HG03575 (cell line): Measurements from ENCODE around the gene CDKN1A.
"Not testable (repeated sequence)": the region's sequence is repeated elsewhere in the genome, so short reads cannot be mapped to it uniquely, and the experiment has no call there.

Experiments
- ATAC-seq: cut with Tn5 transposase; IDR thresholded peaks from one replicate; pipeline ENCODE4 v1.9.1; 2021; ENCODE audit not compliant: unreplicated experiment, insufficient number of reproducible peaks, low FRiP score; ENCODE audit errors: extremely low read depth

Gene CDKN1A

DNA sequence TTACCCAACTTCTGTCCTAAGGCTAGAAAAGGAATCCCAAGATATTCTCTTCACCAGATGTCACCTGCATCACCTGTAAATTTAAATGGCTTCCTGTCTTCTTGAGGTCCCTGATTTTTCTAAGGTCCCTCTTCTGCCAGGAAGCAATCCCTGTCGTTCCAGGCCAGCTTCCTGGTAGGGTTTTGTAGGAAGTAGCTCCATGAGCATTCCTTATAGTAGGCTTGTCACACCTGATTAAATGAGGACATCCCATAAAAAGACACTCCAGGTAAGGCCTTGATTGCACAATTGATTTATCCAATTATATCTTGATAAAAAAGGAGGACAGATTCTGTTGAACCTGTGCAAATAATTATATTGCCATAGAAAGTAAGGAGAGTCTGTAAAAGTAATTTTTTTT lies 27.8 kb downstream of the CDKN1A start:
- ATAC-seq = no peak

DNA sequence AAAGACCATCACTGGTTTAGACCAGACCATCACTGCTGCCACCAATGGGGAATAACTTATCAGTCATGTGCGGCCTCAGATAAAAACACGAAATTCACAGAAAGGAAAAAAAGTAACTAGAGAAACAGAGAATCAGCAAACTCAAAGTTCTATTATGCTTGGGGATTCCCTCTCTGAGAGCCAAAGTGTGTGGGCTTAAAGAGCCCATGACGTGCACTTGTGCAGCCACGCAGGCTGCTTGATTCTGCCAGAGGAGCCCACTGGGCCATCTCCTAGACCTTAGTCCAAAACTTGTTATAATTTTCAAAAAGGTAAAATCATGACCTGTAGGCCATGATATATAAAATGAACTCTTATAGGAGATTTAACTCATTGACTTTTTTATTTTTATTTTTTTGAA lies 34.3 kb downstream of the CDKN1A start:
- no peak for ATAC-seq

DNA sequence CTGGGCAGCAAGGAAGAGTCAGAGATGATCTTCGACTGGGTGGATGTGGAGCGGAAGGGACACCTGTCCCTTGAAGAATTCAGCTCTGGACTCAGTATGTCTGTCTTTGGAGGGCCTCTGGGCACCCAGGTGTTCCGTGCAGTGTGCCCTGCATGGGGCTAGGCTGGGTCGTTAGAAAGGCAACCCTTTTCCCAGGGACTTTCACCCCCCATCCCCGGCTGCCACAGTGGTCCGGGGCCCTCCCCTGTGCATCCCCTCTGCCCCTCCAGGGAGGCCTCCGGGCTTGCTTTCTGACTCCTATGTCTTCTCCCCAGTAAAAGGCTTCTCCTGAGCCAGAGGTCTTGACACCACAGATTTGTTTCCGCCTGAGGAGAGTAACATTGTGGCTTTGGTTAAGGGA lies 35.3 kb downstream of the CDKN1A start:
- no peak for ATAC-seq

DNA sequence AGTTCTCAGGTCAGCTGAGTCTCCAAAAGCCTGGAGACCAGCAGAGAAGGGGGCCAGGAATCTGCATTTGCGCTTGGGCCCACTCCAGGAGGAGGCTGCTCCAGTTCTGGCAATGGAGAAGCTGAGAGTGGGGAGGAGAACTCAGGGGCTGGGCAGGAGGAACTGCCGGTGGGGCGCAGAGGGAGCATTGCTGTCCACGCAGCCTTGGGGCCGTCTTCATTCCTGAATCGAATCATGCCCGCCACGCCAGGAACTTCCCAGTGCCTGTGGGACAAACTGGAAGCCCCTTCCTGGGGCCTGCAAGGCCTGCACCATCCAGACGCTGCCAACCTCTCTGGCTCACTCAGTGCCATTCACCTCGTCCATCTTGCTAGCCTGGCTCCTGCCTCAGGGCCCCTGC lies 36.0 kb downstream of the CDKN1A start:
- no peak for ATAC-seq

DNA sequence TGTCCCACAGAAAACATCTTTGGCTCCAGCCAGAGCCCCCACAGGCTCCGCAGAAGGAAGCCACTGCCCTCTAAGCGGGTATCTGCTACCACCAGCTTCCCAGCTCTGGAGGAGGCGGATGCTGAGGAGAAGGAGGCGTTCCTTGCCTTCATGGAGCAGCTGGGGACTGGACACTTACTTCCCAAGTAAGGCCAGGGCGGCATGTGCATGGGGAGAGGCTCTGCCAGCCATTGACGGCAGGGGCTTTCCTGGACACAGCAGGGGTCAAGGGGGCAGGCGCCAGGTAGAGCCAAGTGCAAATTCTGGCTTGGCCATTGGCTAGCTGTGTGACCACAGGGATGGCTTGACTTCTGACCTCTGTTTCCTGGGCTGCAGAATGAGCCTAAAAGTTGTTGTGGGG lies 37.0 kb downstream of the CDKN1A start:
- ATAC-seq = no peak

DNA sequence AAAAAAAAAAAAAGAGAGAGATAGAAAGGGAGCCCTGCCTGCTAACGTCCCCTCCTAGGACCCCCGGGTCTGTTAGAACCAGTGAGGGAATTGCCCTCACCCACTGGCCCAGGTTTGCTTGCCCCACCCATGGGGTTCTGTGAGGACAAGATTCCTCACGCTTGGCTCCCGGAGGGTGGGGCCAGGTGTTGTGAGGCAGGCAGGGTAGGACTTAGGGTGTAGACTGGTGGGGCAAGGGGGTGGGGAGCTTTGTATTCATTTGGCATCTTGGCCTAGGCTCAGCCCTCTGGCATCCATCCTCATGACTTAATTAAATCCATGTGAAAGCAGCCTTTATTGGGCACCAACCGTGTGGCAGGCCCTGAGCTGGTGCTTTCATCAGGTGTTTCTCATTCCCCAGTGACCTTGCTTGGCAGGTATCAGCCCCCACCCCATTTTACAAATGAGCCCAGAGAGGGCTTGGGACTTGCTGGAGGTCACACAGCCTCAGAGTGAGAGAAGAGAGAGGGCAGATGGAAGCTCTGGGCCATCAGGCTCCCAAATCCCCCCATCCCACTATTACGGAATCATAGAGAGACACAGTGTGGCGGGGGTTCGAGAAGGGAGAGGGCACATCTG lies 38.1 kb downstream of the CDKN1A start:
- no peak for ATAC-seq

DNA sequence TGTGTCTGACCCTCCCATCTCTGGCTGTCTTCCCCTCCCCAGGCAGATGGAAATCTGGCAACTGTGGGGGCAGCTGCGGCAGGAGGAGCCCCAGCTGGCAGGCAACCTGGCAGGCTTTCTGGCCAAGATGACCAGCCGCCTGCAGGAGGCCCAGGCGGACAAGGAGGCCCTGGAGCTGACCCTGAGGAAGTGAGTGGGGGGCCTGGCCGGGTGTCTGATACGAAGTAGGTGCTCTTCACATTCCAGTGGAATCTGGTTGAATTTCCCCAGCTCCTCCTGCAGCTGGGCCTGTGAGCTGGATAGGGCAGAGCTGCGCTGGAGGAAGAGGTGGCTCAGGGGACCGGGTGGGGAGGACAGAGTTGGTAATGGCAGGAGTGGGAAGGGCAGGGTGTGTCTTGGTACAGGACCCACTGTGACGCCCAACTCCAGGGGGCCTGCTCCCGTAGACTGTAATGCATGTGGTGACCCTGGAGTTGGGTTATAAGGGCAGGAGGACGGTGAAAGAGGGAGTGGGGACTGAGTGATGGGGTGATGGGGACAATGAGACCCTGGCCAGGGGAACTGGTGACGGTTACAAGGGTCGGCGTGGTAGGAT lies 38.8 kb downstream of the CDKN1A start:
- no peak for ATAC-seq

DNA sequence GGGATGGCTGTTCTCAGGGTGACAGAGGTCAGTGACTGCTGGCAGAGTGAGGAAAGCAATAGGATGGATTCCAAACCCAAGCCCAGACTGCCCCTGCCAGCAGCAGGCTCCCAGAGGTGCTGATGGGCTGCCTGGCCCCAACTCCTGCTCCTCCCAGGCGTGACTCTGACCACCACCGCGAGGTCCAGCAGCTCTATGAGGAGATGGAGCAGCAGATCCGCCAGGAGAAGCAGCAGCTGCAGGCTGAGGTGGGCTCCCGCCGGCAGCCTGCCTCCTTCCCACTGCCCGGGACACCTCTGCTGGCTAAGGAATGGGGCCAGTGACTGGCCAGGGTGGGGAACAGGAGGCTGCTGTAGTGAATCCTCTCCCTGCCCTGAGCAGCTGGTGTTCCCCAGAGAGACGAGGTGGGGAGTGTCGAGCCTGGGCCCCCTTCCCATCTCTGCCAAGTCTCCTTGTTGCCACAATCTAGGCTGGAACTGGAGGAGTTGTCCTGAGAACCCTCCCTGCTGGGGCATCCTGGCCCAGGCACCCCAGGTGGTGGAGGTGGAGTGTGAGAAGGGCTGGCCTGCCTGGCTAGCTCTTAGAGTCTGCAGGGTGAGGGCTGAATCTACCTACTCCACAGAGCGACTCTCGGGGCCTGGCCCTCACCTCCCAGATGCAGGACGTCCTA lies 39.5 kb downstream of the CDKN1A start:
- no peak for ATAC-seq

DNA sequence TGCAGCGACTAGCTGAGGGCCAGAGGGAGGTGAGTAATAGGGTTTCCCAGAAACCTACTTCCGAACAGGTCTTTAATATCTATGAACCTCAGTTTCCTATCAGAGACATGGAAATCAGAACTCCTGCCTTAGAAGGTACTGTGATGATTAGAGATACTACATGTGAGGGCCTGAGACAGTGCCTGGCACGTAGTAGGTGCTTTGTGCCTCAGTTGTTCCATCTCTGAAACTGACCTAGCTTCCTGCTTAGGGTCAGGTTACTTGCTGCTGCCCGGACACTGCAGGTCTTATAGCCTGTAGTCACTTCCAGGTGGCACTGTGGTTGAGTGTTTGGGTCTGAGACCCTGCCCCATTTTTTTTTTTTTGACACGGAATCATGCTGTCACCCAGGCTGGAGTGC lies 40.0 kb downstream of the CDKN1A start:
- no peak for ATAC-seq

DNA sequence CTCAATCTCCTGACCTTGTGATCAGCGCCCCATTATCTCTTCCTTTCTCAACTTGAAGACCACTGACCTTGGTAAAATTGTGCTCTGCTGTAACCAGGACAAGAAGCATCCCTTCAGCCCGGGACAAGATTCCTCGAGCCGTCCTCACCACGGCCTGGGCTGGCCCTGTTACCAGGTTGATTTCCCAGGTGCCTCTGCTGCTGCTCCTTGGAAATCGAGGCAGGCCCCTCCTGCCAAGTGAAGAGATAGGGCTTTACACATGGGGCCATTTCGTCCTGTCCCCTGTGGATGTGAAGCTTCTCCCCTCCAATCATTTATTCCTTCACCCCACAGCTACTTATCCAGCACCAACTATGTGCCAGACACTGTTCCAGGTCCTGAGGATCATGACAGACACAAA lies 40.6 kb downstream of the CDKN1A start:
- ATAC-seq = no peak

DNA sequence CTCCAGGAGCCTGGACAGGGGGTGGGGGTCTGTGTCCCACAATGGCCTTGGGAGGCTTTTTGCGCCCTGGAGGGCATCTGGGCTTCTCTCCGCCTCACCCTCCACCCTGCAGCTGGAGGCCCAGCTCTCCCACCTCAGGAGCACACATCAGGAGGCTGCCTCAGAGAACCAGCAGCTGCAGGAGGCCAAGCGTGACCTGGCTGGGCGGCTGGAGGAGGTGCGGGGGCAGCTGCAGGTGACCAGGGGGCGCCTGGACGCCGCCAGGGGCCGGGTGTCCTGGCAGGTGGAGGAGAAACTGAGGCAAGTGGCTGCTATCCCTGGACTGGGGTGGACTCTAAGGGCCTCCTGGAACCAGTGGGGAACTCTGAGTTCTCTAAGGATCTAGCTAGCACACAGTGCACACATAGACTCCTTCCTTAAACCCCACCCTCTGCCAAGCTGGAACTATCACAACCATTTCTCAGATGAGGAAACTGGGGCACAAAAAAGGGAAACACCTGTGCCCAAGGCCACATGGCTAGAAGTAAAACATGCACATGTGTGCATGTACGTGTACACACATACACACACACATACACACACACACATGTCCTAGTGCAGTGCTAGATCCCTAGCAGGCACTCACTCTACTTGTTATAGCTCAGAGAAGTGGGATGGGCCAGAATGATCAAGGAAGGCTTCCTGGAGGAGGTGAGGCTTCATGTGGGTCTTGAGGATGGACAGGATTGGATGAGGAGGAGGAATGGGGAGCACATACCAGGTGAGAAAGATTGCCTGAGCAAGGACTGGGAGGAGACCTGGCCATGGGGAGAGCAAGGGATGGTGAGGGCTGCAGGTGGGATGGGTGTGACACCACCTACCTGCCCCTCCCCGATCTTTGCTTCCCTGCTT lies 42.0 kb downstream of the CDKN1A start:
- no peak for ATAC-seq

DNA sequence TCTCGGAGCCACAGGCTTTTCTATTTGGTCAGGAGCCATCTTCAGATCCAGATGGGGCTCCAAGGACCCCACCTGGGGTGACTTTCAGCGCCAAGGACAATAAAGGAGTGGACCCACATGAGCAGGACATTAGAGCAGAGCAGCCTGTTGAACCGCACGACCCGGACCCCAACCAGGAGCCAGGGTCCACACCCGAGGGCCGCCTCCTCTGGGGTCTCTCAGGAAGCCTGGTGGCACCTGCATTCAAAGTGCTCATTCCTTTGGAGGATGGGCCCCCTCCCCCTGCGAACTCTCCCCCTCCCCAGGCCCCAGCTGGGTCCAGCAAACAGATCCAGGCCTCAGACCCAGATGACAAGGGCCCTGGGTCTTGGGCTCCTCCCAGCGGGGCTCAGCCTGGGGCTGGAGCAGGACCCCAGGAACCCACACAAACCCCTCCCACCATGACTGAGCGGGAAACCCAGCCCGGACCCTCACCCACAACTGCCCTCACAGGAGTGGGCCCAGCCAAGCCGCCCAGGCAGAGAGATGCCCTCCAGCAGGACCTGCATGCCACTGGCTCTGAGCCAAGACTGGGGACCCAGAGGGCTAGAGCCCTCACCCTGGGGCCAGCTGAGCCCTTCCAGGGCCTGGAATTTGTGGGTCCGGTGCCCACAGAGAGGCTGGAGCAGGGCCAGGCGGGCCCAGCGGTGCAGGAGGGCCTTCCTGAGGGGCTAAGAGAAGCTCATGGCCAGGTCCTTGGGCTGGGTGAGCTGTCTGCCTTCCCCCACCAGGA lies 43.0 kb downstream of the CDKN1A start:
- no peak for ATAC-seq

DNA sequence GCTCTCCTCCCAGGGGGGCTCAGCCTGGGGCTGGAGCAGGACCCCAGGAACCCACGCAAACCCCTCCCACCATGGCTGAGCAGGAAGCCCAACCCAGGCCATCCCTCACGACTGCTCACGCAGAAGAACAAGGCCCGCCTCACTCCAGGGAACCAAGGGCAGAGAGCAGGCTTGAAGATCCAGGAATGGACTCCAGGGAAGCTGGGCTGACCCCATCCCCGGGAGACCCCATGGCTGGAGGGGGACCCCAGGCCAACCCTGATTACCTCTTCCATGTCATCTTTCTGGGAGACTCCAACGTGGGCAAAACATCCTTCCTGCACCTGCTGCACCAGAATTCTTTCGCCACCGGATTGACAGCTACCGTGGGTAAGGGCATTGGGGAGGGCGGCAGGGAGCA lies 43.9 kb downstream of the CDKN1A start:
- ATAC-seq = no peak

DNA sequence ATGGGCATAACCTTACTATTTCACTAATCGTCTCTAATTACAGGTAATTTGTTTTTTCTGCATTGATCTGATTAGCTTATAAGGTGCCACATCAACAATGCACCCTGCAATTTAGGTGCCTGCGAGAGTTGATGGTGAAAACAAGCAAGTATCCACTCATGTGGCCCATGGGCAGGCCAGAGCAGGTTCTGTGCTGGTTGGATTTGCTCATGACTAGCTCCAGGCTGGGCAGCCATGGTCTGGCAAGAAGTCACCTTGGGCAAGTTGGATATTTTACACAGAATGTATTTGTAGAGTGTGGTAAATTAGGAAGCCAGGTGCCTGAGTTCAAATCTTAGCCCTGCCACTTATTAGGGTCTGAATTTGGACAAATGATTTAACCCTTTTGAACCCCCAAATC lies 44.4 kb downstream of the CDKN1A start:
- no peak for ATAC-seq

DNA sequence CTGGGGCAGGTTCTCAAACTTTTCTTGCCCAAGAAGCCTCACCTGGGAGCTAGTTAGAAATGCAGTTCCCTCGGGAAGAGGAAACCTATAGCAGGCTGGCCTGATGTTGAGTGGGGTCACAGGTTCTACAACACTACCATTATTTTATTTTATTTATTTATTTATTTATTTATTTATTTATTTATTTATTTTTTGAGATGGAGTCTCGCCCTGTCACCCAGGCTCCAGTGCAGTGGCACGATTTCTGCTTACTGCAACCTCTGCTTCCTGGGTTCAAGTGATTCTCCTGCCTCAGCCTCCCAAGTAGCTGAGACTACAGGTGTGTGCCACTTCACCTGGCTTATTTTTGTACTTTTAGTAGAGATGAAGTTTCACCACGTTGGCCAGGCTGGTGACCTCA lies 45.5 kb downstream of the CDKN1A start:
- ATAC-seq = not testable (repeated sequence)

DNA sequence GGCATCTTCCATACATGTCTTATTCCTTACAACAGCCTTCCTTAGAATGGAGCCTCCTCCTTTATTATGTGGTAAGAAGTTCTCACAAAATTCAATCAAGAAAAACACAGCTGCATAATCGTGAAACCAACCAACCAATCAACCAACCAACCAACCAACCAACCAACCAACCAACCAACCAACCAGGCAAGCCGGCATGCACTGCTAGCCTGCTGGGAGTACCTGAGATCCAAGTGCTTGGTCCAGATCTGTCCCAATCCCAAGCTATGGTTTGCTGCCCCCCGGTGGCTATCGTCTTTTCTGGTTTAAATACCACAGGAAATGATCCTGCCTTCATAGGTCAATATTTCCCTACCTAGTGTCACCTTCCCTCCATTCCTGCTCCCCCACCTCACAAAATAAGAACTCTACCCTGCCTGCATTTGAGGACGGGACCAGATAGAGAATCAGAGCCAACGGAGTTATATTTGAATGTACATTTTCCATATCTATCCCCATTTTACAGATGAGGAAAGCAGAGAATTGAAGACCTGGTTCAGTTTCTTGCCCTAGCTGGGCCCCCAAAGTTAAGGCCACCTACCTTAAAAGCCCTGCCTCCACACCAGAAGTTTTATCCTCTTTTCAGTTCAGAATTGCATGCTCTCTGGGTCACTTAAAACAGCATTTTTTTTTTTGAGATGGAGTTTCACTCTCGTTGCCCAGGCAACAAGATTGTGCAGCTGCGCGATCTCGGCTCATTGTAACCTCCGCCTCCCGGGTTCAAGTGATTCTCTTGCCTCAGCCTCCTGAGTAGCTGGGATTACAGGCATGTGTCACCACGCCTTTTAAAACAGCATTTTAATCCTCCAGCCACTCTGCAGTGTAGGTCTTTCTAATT lies 46.2 kb downstream of the CDKN1A start:
- no peak for ATAC-seq

DNA sequence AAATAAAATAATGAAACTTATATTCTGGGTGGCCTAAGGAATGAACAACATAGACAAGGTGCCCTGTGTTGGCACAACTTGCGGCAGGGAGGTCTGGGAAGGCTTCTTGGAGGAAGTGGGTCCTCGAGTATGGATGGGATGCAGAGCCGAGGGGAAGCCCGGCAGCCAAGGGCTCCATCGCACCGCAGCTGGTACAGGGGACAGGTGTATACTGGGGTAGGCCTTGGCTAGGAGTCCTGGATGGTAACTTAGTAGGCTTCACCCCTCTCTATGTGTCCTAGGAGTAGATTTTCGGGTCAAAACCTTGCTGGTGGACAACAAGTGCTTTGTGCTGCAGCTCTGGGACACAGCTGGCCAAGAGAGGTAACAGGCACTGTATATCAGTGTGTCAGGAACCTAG lies 47.1 kb downstream of the CDKN1A start:
- no peak for ATAC-seq

DNA sequence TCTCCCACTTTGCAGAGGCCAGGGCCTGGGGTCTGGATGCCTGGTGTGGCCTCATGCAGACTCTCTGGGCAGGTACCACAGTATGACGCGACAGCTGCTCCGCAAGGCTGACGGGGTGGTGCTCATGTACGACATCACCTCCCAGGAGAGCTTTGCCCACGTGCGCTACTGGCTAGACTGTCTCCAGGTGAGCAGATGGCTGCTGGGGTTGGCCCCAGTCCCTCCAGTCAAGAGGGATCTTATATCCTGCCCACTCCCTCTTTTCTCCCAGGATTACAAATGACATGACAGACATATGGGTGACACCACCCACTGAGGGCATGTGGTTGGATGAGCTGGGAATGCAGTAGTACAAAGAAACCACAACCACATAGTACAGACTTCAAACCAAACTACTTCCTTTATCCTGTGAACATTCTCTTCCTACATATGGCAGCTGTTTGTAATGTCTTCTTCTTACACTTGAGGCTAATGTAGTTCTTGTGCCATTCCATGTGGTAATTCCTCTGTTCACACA lies 49.0 kb downstream of the CDKN1A start:
- no peak for ATAC-seq
